A172 (cell line): Measurements from ENCODE around the gene AP1M1. TPM values are rescaled to one million over a fixed set of nuclear protein-coding genes. Genes with fewer than 3 reads are reported as not detected.
A peak's percentile ranks its signal among the peaks of the same experiment; 100 is the strongest.
"Not testable (repeated sequence)": the region's sequence is repeated elsewhere in the genome, so short reads cannot be mapped to it uniquely, and the experiment has no call there.

ENCODE experiments used
- DNase-seq: peaks from one replicate; pipeline ENCODE4 v3.0.0-alpha.2; 2015; ENCODE audit warnings: low spot score
- total RNA-seq: library from RNA; depleted of rRNA; stranded (reverse); fragments of >200 nt; shearing (Covaris generic); gene quantifications from 2 replicates; pipeline ENCODE4 v1.2.3, GENCODE V29; 2014; rRNA removed

AP1M1 gene
- 118 and 133 TPM in 2 replicates for total RNA-seq

DNA sequence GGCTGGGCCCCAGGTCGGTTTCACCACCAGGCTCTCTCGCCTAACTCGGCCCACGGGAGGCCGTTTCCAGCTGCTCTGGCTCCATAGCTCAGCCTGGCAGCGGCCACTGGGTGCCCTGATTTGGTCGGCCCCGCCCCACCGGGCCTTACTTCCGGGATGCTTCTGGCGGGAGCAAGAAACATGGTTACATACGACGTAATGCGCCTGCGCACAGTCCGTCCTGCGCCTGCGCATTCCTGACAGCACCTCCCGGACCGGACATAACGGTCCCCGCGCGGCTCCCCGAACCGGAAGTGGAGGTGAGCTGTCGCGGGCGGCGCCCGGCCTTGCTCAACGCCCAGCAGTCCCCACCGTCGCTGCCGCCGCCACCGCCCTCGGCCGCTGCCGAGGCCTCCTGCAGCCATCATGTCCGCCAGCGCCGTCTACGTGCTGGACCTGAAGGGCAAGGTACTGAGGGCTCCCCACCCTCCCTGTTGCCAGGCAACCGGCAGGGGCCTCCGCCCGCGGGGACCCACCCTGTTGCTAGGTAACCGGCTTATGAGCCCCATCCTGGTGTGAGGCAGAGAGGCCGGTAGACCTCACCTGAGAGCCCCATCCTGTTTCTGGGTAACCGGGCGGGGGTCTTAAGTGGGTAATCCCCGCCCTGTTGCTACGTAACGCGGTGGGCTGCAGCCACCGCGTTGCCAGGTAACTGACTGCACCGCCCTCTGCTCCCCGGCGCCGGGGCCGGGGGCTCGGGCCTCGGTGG lies at the start of gene AP1M1:
Gene AP1M1, plus strand, starts transcription at position 290 of the 748 bp plus-strand sequence. Its CDS starts 116 bp downstream, at position 406.
- peak; percentile 100 for DNase-seq

DNA sequence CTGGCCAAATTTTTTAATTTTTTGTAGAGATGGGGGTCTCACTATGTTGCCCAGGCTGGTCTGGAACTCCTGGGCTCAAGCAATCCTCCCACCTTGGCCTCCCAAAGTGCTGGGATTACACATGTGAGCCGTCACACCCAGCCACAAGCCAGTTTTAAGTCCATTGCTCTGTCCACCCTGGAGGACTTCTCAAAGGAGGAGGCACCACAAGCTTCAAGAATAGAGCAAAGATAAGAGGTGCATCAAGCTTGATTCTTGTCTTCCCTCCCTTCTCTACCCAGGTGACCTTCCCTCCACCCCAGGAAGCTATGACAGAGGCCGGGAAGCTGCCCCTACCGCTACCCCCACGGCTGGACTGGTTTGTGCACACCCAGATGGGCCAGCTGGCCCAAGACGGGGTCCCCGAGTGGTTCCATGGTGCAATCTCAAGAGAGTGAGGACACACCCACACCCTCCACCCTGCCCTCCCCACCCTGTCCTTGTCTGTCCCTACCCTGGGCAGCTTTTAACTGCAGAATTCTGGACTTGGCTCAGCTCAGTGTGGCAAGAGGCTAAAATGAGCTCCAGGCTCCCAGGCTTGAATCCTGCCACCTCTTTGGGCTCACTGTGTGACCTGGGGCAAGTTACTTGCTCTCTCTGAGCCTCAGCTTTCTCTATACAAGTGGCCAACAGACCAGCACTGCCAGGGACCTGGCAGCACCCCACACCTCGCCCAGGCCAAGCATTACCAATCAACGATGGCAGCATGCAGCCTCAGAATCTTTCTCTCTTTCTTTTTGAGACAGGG lies 49.1 kb upstream of the AP1M1 start:
- no peak for DNase-seq

- peak; percentile 37 for DNase-seq
Observed at GRCh38 chr19:16153582-16154336, 44.0 kb upstream of the AP1M1 start.

DNA sequence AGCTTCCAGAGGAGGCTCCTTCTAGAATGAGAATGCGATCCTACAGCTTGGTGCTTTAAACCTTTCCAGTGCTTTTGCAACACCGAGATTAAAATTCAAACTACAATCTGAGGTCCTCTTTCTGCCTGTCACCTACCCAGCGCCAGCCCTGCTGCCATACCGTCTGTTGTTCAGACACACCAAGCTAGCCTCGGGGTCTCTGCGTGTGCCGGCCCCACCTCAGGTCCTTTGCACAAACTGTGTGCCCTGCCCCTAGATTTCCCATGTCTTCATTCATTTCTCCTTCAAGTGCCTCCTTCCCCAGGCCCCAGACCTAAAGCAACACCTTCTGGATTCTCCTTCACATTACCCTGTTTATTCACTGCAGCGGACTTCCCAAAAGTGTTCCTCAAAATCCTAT lies 43.2 kb upstream of the AP1M1 start:
- DNase-seq = no peak

- no peak for DNase-seq
Observed at GRCh38 chr19:16155128-16155527, 42.6 kb upstream of the AP1M1 start.

DNA sequence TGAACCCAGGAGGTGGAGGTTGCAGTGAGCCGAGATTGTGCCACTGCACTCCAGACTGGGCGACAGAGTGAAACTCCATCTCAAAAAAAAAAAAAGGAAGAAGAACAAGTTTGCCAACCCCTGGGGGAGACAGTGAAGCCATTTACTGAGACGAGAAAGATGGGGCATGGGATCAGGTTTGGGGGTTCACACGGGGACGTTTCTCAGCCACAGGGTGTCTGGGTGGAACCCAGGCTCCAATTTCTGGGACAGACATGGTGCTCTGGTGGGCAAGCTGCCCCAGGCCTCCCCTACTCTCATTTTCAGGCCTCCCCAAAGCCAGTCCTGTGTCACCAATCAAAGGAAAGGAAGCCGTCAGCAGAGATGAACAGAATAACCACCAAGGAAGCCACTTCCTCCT lies 40.8 kb upstream of the AP1M1 start:
- DNase-seq = no peak

- DNase-seq = no peak
Observed at GRCh38 chr19:16157601-16158000, 40.1 kb upstream of the AP1M1 start.

GRCh38 chr19:16159655-16160054 lies 38.1 kb upstream of the AP1M1 start:
- no peak for DNase-seq

- no peak for DNase-seq
Observed at GRCh38 chr19:16160445-16160942, 37.2 kb upstream of the AP1M1 start.

- DNase-seq = peak; percentile 94
Observed at GRCh38 chr19:16160943-16161560, 36.7 kb upstream of the AP1M1 start.

DNA sequence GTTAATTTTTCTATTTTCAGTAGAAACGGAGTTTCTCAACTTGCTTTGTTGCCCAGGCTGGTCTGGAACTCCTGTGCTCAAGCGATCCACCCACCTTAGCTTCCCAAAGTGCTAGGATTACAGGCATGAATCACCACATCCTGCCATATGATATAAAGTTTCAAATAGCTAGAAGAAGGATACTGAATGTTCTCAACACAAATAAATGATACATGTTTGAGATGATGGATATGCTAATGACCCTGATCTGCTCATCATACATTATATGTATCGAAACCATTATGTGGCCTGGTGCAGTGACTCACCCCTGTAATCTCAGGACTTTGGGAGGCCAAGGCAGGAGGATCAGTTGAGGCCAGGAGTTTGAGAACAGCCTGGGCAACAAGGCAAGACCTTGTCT lies 35.9 kb upstream of the AP1M1 start:
- peak; percentile 93 for DNase-seq

DNA sequence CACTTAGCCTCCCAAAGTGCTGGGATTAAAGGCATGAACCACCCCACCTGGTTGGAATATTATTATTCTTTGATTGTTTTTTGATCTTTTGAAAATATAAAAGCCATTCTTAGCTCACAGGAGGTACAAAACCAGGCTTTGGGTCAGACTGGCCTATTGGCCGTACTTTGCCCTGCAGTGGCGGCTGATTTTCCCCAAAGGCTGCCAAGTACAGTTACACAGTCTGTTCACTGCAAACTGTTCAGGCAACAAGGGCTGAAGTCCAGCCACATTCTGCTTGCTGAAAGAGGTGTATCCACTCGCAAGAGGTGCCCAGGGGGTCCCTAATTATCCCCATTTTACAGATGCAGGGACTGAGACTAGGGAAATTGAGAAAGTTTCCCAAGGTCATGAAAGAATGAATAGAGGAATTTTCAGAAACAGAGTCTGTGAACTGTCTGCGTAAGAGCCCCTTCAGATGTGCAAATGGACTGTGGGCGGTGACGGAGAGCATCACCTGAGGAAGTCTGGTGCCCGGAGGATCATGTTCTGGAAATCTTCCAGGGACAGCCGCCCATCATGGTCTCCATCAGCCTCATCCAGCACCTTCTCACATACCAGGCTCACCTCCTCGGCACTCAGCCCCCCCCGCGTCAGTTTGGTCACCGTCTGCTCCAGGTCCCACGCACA lies 33.4 kb upstream of the AP1M1 start:
- no peak for DNase-seq

DNA sequence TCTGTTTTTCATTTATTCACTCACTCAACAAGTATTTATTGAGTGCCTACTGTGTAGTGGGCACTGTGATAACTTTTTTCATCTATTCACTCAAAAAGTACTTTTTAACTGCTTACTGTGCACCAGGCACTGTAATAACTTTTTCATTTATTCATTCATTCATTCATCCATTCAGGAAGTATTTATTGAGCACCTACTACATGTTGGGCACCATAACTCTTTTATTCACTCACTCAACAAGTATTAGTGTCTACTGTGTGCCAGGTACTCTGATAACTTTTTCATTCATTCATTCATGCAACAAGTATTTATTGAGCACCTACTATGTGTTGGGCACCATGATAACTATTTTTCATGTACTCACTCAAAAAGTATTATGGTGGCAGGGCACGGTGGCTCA lies 31.3 kb upstream of the AP1M1 start:
- no peak for DNase-seq

- no peak for DNase-seq
Observed at GRCh38 chr19:16167055-16167454, 30.7 kb upstream of the AP1M1 start.

DNA sequence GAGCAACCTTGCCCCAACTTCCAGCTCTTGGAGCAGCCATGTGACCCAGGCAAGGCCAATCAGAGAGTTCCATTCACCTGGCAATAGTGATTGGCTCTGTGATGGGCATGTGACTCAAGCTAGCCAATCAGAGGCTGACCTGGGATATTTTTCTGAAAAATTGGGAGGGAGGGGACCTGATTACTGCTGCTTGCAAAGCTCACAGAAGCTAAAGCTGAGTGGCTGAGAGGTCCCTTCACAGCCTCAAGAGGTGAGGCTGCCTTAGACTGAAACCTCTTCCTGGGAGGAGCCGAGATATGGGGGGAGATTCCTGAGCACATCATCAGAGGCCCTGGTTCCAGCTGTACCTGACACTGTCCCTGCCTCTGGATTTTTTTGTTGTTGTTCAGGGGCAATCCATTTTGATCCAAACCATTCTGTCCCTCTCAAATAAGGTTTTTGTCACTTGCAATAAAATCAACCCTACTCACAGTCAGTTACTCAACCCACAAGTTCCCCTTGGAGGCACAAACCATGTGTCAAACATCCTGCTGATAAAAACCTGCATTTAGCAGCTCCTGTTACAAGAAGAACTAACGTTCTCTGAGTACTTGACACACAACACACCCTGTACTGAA lies 29.1 kb upstream of the AP1M1 start:
- DNase-seq = no peak

DNA sequence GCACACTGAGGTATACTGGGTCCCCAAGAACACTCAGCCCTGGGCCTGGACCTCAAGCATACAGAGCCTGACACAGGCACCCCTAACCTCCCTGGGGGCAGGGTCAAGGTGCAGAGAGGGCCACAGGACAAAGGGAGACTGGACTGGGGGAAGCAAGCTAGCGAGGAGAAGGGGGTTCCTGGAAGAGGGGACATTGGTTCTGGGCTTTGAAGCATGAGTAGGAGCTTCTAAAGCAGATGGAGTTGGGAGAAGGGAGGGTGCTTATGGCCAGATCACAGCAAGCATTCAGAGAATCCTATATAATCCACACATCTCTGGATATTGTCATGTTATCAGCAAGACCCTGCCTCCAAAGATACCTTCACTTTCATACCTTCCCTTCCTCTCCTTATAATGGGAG lies 27.6 kb upstream of the AP1M1 start:
- no peak for DNase-seq

DNA sequence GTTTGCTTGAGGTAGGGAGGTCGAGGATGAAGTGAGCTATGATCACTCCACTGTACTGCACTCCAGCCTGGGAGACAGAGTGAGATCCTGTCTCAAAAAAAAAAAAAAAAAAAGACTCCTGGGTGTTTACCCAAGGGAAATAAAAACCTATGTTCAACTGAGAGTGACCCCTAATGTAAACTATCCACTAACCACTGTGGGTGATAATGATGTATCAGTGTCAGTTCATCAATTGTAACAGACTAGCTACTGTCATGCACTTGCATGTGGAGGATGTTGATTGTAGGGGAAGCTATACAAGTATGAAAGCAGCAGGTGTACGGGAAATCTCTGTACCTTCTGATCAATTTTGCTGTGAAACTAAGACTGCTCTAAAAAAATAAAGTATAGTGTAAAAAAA lies 21.8 kb upstream of the AP1M1 start:
- no peak for DNase-seq

GRCh38 chr19:16178866-16179265 lies 18.8 kb upstream of the AP1M1 start:
- not testable (repeated sequence) for DNase-seq

- DNase-seq = peak; percentile 95
Observed at GRCh38 chr19:16180611-16181010, 17.1 kb upstream of the AP1M1 start.

GRCh38 chr19:16184665-16185122 lies 13.0 kb upstream of the AP1M1 start:
- DNase-seq = no peak
